GM18502 (cell line): ENCODE results near the gene HNRNPA1.
"Not testable (repeated sequence)": the region's sequence is repeated elsewhere in the genome, so short reads cannot be mapped to it uniquely, and the experiment has no call there.

Experiments used
- ATAC-seq: cut with Tn5 transposase; IDR thresholded peaks from one replicate; pipeline ENCODE4 v1.9.1; 2021; ENCODE audit warnings: mild to moderate bottlenecking; ENCODE audit not compliant: unreplicated experiment, poor library complexity

Gene HNRNPA1

DNA sequence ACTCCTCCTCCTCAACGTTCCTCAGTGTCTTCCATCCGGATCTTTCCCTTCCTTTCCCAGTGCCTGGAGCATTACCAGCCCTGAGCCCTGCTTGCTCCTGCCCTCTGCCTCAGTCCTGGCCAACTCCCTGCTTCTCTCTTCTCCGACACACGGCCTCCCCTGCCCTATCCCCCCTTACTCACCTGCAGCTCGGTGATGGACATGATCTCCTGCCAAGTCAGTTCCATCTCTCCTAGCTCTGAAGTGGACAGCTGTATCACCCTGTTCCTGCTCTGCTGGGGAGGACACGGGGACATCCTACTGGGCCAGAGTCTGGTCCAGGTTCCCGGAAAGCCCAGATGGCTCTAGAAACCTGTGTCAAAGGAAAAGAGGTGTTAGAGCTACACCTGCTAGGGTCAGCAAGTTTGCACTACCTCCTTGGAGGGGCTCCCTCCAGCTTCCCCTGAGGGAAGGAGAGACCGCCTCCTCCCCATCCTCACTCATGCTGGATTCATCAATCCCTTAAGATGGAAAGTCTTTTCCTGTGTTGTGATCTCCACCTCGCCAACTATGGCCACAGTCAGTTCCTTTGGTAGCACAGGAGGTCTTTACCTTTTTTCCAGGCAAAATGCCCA is 14.5 kb downstream of the HNRNPA1 start:
- ATAC-seq: no peak

DNA sequence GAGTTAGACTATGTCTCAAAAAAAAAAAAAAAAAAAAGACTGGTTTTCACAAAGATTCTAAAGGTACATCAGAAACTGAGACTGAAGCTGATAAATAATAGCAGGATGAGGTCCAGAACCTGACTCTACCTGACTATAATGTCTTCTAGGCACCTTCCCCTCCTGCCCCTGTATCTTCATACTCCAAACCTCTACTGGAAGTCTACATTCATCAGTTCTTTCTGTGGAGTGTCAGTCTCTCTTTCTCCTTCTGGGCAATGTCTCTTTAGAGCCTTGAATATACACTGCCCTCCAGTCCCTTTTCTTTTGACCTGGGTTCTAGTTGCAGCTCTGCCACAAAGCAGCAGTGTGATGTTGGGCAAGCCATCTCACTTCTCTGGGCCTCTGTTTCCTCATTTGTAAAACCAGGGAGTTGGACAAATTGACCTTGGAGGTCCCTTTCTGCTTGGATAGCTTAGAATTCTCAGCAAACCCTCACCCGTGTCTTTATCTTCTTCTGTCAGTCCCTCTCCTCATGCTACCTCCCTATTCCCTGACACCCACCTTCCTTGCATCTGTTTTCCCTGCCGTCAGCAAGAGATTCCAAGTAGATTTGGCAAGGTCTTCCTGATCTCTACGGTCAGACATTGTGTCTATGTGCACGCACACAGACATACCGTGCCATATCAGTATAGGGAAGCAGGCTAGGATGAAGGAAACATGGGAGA is 16.0 kb downstream of the HNRNPA1 start:
- ATAC-seq: no peak

DNA sequence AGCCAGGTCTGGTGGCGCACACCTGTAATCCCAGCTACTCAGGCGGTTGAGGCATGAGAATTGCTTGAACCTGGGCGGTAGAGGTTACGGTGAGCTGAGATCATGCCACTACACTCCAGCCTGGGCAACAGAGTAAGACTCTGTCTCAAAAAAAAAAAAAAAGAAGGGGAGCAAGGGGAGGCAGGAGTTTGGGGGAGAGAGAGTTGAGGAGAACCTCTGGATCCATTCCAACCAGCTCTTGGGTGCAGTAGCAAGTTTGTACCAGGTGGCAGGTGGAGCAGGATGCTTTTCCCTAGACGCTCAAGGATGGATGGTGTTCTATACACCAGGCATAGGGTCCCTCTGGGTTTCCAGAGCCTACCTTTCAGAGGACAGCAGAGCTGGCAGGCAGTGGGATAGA is 18.4 kb downstream of the HNRNPA1 start:
- ATAC-seq: no peak

DNA sequence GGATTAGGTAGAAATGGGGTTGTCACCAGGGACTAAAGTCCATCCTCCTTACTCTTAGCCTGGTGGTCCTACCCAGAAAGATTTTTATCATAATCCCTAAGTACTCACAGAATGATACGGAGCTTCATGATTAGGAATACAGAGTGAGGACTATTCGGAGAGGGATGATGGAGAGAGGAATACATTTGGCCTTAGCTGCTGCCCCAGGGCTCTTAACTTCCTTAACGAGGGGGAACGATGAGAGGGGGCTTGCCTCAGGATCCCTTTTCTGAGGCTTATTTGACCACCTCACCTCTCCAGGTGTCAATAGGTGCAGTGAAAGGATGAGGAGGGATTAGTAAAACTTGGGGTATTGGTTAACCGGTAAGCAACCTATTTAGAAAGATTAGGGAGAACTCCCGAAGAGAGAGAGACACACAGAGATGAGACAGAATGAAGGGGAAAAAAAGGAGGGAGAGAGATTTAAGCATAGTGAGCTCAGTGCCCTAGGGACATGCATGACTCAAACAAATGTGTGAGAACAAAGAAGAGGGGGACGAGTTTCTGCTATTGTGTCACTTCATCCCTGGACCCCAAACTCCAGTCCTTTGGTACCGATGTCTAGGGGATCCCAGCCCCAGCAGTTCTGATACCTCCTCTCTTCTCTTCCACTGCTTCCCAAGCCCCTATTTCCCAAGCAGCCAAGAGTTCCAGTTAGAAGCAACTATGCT is 19.1 kb downstream of the HNRNPA1 start:
- ATAC-seq: no peak

DNA sequence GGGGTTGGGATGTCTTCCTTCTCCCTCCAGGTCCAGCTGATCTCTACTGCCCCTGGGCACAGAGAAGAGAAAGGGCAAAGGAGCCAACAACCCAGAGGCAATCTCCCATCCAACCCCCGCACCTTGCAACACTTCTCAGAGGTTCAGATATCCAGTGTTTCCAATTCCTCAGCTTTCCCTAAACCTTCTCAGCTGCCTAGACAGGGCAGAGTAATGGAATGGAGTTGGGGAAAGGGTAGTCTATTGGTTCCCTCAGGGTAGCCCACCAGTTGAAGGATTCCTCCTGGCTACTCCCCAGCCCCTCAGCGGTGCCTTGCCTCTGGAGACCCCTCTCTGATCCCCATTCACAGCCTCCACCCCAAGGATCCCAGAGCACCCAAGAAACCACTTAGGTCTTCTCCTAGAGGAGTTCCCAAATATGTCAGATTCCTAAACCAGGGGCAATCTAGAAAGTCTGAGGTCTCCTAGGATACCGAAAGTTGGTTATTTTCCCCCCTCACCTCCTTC is 19.8 kb downstream of the HNRNPA1 start:
- no peak for ATAC-seq

DNA sequence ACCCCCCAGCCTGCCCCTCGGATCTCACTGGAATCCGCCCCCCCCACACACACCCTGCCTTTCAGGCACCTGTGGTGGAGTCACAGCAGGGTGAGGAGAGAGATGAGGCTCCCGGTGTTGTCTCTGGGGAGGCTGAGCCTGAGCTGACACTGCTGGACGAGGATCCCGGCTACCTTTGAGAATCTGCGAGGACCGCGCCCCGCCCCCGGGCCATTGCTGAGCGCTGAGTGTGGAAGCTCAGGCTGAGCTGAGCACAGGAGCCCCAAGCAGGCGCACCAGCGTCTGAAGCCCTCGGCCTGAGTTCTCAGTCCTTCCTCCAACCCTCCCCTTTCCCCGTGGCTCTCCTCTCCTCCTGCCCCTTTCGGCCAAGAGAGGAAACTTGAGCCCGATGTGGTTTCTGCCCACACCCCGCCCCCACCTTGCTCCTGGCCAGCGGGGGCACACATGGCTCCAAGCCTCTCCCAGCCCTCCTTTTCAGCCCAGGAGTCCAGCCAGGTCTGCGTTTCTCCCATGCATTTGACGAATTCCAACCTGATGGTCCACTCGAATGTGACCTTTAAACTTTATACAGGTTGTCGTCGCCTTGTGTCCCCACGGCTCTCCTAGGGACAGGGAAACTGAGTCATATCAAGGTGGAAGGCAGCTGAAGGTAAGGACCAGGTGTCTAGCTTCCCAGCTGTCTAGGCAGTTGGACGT is 20.4 kb downstream of the HNRNPA1 start, which contains the start of gene NFE2:
Gene NFE2, minus strand, starts transcription at position 284 of the 696 bp plus-strand sequence. CDS start 5,767 bp downstream, outside the sequence.
- ATAC-seq: no peak

DNA sequence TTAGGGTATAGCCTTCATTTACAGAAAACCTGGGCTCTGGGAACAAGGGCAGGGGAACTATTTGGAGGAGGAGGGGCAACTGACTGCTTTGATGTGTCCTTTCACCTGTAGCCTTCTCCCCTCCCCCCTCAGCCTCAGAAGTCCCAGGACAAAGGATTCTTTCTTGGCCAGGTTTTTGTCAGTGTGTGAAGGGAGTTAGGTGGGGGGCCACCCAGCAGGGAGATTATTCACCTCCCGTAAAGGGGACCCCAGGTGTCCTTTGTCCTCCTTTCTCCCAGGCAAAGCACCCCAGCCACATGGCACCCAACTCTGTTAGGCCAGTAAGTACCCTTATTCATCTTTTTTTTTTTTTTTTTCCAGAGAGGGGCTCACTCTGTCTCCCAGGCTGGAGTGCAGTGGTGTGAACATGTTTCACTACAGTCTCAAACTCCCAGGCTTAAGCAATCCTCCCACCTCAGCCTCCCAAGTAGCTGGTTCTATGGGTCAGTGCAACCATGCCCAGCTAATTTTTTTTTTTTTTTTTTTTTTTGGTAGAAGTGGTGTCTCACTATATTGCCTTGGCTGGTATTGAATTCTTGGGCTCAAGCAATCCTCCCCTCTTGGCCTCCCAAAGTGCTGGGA is 21.0 kb downstream of the HNRNPA1 start:
- ATAC-seq: no peak

DNA sequence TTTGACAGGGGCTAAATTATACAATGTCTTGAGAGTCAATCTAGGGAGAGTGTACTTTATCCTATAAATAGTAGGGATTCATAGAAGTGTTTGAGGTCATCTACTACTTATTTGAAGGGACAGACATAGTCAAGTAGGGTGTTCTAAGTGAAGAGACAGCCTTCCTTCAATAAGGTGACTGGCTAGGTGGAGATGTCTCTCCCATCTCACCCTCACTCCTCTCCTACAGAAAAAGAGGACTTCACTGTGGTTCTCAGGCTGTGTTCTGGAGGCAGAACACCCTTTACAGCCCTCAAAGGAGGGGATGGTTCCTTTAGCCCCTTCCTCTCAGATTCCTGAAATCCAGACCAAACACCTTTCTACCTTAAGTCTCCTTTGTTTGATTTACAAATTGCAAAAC is 23.1 kb downstream of the HNRNPA1 start:
- no peak for ATAC-seq

DNA sequence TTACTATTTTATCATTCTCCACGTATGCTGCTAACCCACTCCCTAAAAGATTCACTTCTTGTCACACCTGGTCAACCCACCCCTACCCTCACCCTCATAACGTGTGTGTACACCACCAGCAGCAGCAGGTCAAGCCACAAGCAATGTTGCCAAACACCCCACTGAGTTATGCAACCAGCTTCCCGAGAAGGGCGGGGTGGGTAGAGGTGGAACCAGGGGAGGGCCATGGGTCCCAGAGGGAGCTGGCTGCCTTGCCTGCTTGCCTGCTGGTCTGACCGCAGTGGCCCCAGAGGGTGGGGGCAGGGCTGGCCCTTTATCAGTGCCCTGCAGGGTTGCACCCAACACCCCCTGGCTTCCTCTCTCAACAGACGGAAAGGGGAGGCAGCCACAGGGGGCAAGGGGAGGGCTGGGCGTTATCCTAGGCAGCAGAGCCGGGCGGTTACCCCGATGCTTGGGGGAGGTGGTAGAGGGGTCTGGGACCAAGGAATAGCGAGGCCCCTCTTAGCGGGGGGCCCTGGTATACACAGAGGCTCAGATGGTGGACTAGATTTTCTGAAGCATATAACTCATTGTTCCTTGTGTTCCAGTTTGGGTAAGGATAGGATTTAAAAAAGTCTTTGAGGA is 23.8 kb downstream of the HNRNPA1 start:
- ATAC-seq: no peak

DNA sequence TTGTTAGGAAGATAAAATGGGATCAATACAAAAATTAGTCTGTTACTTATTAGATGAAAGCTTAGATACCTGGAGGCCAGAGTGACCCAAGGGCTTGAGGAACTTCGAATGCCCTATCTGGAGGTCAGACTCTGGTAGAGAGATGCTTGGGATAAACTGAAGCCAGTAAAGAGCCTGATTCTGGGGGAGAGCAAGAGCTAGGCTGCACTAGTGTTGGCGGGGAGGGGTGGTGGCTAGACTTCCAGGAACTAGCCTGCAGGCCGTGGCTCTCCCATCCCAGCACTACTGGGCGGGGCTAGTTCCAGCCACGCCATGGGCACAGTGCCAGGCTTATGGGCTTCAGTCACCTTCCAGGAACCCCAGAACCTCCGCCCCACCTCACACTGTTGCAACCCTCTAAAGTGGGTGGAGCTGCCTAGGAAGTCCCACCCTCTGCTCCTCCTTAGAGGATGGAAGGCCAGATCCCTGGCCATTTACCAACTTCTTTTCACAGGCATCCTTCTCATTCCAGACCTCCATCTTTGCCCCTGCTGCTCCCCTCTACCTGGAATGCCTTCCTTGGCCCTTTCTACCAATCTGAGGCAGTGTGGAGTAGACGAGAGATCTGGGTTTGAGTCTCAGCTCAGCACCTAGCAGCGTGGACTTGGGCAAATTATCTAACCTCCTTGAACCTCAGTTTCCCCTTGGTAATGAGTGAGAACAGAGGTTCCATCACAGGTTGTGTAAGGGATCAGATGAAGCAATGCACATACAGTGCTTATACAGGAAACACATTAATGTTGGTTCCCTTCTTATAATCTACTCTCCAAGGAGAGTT is 26.6 kb downstream of the HNRNPA1 start:
- ATAC-seq: no peak

DNA sequence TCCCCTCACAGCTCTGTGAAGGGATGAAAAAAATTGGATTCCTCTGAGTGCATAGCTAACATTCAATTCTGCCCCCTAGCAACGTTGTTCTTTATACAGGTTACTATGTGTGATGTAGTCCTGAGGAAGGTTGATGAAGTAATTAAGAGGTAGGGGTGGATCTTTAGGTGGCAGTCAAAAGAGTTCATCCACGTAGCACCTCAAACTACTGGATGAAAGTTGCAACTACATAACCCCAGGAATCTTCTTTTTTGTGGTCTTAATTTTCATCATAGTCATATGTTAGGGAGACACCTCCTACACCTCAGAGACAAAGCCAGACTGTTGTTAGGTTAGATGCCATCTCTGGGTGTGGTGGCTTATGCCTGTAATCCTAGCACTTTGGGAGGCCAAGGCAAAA is 30.5 kb downstream of the HNRNPA1 start:
- ATAC-seq: no peak

DNA sequence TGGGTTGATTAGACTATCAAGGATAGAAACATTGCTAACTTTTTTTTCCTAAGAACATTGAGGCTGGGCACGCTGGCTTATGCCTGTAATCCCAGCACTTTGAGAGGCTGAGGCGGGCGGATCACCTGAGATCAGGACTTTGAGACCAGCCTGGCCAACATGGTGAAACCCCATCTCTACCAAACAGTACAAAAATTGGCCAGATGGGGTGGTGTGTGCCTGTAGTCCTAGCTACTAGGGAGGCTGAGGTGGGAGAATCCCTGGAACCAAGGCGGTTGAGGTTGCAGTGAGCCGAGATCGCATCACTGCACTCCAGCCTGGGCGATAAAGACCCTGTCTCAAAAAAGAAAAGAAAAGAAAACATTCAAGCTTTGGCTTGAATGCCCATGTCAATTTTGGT is 31.8 kb downstream of the HNRNPA1 start:
- ATAC-seq: not testable (repeated sequence)

DNA sequence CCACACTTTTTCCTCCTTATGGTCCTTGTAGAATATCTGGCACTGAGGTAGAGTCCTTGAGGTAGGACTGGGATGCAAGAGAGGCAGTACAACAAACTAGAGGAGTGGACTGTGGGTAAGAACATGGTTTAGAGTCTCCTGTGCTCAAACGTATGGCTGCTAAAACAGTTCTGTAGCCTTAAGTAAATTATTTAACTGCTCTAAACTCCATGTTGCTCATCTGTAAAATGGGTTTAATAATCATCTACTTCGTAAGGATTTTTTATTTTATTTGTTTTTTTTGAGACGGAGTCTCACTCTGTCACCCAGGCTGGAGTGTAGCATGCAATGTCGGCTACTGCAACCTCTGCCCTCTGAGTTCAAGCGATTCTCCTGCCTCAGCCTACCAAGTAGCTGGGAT is 40.8 kb downstream of the HNRNPA1 start:
- ATAC-seq: no peak

DNA sequence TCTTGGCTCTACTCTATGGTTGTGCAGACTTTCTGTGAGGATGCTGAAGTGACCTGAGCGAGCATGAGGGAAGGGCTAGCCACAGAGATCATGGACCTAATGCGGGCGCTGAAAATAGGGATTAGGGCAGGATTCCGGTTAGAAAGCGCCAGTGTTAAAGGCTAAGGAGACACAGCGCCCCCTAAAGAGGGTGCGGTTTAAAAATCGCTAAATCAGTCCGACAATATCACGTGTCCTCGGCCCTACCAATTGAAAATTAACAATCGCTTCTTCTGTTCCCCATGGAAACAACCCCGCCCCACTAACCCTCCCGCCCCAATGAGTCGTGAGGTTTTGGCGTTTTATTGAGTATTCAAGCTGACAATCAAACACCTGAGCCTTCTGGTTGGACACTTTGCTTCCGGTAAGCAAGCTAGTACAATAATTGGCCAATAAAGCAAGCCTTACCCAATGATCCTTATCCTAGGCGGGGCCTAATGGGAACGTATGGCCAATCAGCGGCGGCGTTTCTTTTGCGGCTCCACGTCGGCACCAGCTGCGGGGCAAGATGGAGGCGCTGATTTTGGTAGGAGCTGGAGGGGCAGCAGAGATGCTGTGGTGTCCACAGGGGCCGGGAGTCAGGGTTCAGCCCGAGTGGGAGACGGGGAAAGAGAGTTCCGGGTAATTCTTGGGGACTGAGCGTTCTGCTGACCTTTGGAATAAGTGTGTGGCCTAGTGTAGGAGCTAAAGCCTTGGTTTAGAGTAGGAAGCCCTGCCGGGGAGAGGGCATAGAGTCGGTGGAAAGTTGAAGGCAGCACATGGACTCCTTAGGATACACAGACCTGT is 44.3 kb downstream of the HNRNPA1 start, which contains the start of gene COPZ1:
Gene COPZ1, plus strand, starts transcription at position 515 of the 825 bp plus-strand sequence. Its CDS starts 33 bp downstream, at position 548.
- peak; percentile 98 for ATAC-seq

DNA sequence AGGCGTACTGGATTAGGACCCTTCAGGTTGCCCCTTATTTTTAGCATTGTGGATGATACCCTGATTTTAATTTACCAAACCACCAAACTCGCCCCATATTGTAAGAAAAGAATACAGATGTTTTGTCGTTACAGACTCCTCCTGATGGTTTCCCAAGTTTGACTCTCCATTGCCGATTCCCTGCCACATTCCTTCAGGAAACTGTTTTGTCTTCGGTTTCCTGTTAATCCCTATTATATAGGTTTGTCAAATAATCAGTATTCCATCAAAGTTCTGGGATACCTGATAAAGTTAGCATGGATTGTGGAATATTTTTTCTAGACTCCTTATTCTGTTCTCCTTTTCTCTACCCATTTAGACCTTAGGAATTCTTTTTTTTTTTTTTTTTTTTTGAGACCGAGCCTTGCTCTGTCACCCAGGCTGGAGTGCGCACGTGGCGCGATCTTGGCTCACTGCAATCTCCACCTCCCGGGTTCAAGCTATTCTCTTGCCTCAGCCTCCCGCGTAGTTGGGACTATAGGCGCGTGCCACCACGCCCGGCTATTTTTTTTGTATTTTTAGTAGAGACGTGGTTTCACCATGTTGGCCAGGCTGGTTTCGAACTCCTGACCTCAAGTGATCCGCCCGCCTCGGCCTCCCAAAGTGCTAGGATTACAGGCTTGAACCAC is 45.0 kb downstream of the HNRNPA1 start:
- not testable (repeated sequence) for ATAC-seq

DNA sequence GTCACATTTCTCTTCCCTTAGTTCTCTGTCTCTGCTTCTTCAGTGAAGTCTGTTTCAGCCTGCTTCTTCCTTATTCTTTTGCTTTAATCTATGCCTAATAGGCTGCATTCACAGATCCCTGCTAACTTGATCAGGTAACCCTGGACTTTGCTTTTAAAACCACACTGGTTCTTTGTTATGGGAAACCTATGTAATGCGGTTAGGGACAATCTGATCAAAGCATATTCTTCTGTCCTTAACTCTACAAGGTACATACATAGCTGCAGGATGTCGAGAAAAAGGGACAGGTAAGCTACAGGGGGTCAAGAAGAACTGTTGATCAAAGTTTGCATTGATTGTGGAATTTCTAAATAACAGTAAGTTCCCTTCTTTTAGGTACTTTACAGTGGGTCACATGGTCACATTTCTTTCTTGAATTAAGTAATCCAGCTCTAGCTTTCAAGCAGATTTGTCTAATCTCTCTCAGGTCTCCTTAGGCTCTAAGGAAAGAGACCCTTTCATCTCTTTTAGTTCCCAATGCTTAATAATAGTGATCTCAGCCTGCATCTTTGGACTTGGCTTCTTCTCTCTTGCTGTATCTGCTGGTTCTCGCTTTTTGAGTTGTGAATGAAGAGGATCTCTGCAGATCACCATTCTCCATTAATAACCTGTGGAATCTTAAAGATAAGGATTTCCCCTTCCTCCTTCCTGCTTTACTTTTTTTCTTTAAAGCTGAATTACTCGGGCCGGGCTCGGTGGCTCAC is 48.2 kb downstream of the HNRNPA1 start:
- no peak for ATAC-seq

DNA sequence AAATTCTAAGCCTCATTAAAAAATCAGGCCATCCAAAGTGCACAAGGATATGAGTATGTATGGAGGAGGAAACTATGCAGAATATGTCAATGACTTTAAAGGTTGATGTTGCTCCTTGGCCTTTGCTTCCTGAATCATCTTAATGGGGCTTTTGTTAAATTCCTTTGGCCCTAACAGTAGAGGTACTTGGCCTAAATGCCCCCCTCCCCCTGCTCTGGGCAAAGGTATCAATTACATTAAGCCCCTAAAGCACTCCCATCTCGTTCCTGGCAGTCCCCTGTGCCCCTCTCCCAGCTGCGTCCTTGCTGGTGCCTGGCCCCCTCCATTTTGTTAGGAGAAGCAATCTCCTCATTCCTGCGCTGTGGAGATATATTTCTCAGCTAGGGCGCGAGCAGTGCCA is 49.2 kb downstream of the HNRNPA1 start:
- ATAC-seq: no peak
